GM21423 (cell line): ENCODE results near the gene VOPP1.

Experiments used
- ATAC-seq: cut with Tn5 transposase; IDR thresholded peaks from one replicate; pipeline ENCODE4 v1.9.1; 2021; ENCODE audit warnings: mild to moderate bottlenecking, moderate library complexity; ENCODE audit not compliant: unreplicated experiment

VOPP1 gene

GRCh38 chr7:55557666-55558188 lies 14.6 kb downstream of the VOPP1 start:
- ATAC-seq, result peak; percentile 81

DNA sequence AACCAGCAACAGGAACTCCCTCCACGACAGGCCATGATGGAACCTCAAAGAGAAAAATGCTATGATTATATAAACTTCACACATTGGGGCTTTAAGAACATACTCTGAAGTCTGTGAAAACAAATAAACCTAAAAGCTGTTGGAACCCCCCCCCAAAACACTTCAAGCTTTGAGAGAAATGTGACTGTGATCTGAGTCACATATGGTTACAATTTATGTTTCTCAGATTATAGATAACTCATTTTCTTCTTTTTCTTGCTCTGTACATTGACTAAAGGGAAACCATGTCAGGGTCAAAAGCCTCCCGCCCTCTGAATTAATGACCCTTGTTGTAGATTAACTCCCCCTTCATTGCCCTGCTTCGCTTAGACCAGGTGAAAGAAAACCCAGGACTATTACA lies 15.8 kb downstream of the VOPP1 start:
- ATAC-seq, result no peak

- ATAC-seq, result peak; percentile 25
Measured at GRCh38 chr7:55556031-55556430, 16.3 kb downstream of the VOPP1 start.

DNA sequence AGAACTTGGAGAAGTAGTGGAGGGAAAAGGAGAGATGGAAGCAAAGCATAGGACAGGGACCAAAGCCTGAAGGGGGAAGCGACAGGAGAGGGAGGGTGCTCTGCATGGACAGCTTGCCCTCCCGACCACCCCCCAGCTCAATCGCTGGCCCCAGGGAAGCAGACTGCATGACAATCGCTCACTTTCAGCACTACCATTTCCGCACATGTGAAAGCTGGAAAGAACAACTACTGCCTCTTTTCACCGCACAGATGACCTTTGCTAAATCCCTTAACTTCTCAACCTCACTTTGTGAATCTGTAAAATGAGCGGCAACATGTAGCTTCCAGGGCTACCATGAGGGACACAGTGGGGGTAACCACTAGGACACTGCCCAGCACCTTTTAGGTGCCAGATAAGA lies 17.1 kb downstream of the VOPP1 start:
- ATAC-seq, result no peak

DNA sequence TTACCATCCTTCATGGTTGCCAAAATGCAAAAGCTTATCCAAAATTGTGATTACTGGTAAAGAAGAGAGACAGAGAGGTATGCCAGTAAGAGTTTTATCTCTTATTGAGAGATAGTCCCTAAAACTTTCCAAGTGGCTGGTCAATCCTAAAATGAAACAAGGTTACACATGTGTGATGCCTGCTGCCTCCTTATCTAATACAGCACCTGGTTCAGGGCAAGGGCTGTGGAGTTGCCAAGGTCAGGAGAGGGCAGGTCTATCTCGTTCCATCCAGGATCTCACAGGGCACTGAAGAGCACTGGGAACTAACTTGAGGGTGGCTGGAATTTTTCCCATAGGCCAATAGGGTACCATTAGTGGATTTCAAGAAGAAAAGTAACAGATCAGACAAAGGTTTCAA lies 18.3 kb downstream of the VOPP1 start:
- ATAC-seq, result no peak

DNA sequence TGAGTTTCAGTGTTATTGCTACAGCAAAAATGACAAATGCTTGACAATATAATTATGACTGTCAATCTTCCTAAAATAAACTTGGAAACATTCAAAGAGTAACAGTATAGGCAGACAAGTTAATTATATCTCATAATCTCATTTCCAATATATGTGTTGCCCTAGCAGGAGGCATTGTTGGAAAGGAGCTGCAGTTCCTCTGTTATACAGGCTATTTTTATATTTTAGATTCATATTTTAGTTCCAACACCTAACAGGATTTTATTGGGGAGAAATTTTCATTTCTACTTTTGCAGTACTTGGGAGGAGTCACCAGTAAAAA lies 19.3 kb downstream of the VOPP1 start:
- no peak for ATAC-seq

DNA sequence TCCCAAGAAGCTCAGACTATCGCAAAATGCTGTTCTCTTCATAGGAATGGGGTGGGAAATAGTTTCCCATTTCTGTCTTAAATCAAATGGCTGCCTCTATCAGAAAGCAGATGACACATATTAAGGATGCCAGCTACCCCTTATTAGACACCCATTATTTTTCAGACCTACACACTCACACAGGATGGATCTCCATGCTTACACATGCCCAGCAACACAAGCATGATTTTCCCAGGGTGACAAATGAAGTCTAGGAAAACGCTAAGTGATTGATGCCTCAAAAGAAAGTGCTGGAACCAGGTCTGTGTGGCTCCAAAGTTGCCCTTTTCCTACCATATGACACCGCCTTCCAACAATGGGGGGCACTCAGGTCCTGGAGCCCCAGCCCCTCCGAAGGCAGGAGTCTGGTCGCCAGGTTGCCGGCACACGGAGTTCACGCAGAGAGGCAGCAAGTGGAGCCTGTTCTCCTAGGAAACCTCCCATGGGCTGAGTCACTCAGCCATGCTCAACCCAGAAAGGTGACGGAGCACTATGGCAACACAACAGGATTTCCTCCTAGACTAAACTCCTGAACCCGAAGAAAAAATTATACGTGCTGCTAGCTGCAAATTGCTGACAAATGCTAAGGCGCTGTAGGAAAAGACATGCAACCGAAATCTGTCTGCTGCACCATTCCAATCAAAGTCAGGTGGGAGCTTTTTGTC lies 19.8 kb downstream of the VOPP1 start:
- ATAC-seq, result no peak

DNA sequence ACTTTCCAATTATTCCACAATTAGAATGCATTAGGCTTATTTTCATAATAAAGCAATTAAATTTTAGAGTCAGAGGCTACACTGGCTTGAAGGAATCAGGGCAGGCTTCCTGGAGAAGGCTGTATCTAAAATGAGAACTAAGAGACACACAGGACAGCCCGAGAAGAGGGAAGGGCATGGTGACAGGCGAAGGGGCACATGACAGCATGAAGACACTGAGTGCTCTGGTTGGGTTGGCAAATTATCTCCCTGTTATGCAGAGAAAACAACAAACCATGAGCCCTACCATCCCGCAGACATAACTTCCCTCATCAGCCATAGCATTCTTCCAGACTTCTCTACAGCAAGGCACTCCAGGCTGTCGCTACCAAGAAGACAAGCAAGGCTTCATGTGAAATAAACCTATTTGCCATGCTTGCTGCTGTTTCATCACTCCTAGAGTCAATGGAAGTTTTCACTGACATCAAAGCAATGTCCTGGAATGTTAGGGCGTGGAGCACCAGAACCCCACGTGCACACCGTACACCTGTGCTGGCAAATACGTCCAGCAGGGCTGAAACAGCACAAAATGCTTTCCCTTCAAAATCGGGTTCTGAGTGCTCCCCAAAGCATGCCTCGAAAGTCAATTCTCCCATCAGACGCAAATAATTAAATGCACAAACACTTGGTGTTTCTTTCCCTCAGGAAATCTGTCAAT lies 21.3 kb downstream of the VOPP1 start:
- ATAC-seq, result no peak

DNA sequence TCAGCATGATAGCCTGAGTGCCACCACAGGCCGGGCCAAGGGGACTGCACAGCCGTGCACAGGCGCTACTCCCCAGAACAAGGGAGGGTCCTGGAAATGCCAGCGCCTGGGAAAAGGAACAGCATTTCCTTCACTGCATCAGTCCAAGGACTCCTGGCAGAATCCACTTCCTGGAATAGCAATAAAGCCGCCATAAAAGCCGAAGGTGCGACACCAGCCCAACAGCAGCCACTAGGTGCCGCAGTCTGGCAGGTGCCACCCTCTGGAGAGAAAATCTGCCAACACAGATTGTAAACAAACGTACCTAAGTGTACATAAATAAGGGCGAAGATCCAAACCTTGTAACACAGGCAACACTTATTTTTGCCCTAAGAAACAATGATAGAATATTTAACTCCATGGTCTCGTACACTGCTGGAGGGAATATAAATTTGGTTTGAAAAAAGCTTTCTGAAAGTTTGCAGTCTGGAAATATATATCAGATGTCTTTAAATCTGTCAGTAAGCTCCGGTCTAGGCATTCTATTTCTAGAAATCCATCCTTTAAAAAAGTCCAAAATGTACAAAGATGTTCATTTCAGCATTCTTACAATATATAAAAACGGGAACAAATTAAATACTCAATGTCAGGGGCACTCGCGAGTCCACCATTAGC lies 22.2 kb downstream of the VOPP1 start:
- no peak for ATAC-seq

- ATAC-seq, result peak; percentile 41
Measured at GRCh38 chr7:55549457-55549856, 22.8 kb downstream of the VOPP1 start.

DNA sequence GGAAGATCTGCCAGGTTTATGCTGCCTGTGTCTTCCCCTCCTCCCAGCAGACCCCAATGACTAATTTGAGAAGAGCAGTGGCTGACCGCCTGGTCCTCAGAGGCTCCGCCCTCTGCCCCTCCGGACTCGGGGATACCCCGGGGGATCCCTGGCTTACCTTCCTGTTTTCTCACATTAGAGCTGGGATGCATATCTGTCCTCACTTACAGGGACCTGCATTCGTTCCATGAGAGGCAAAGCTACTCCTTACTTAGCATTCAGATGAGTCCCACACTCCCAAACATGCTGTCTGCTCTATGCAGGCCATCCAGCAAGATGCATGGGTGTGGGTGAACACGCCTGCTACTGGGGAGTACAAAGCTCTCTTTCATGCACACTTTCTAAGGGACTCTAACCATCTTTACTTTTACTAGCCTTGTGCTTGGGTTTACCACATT lies 24.0 kb downstream of the VOPP1 start:
- ATAC-seq, result no peak

- ATAC-seq, result peak; percentile 50
Measured at GRCh38 chr7:55546814-55547213, 25.5 kb downstream of the VOPP1 start.

GRCh38 chr7:55545496-55545895 lies 26.8 kb downstream of the VOPP1 start:
- no peak for ATAC-seq

GRCh38 chr7:55540226-55540858 lies 32.0 kb downstream of the VOPP1 start:
- no peak for ATAC-seq

- ATAC-seq, result no peak
Measured at GRCh38 chr7:55539380-55539779, 32.9 kb downstream of the VOPP1 start.

DNA sequence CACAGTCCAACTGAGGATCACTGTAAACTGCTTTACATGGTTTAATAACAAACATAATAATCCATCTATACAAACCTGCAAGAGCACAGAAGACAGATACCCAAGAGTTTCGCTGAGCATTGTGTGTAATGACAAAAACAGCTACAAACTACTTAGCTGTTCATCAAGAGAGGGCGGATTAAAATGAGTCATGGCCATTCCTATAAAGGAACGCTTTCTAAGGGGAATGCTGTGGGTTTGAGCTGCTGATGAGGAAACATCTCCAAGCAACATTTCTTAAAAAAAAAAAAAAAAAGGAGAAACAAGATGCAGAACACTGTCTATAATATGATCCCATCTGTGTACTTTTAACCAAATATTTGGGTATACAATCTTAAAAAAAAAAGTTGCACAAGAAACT lies 33.8 kb downstream of the VOPP1 start:
- no peak for ATAC-seq

- no peak for ATAC-seq
Measured at GRCh38 chr7:55537458-55537990, 34.8 kb downstream of the VOPP1 start.

DNA sequence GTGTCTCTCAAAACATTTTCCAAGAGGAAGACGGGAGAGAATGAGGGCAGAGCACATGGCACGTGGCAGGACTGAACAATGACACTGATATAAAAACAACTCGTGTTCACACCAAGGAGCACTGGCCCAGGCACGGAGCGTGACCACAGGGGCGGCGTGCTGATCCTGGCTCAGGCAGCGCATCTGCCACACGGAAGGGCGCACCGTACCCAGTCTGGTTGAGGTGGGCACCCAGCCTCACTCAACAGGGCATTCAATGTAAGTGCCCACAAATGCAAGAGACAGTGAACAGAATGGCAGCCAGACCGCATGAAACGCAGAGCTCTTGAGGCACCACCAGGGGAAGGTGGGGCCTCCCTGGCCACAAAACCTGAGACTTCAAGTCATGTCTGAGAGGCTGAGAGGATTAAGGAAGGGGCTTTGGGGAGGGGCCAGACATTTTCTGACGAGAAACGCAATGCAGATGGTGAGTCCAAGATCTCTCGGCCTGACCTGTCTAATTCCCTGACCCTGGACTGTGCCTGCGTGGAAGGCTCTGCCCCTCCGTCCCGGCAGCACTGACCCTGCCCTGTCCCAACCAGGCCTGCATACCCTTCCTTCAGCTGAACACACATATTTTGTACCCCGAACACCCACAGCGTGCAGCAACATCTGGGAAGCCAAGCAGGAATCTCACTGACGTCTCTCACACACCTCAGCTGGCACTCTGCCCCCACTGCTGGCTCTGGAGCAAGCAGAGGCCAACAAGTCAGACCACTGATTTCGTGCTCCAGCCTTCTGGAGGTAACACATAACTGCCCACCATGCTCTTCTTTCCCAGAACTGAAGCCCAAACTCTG lies 35.5 kb downstream of the VOPP1 start:
- ATAC-seq, result no peak

- no peak for ATAC-seq
Measured at GRCh38 chr7:55535617-55536016, 36.7 kb downstream of the VOPP1 start.

- no peak for ATAC-seq
Measured at GRCh38 chr7:55534916-55535590, 37.2 kb downstream of the VOPP1 start.
